Neural cell (in vitro differentiated cells): ENCODE measurements around the gene GNG12. TPM values are rescaled to one million over a fixed set of nuclear protein-coding genes. Genes with fewer than 3 reads are reported as not detected.

Experiments used
- H2AFZ ChIP-seq: fragments of 200-600, 300-800 bp; sonication (generic), shearing (Covaris generic); 2 replicates; pipeline ENCODE4 v1.6.0; 2014; ENCODE audit warnings: low read depth, mild to moderate bottlenecking, antibody characterized with exemption, low read length, moderate library complexity
- H3F3A ChIP-seq: fragments of 200-600 bp; shearing (Covaris generic); 2 replicates; pipeline ENCODE4 v1.6.1; 2016; ENCODE audit warnings: mild to moderate bottlenecking, moderate library complexity, mixed read lengths, antibody characterized with exemption, low read length; ENCODE audit not compliant: insufficient read depth, poor library complexity, severe bottlenecking
- H3K27ac ChIP-seq: fragments of 200-600, 300-800 bp; sonication (generic), shearing (Covaris generic); 2 replicates; pipeline ENCODE4 v1.5.1; 2014; ENCODE audit warnings: mild to moderate bottlenecking, low read length, moderate library complexity
- H3K27me3 ChIP-seq: fragments of 300-800, 200-600 bp; sonication (generic), shearing (Covaris generic); 2 replicates; pipeline ENCODE4 v1.6.0; 2014; ENCODE audit warnings: mild to moderate bottlenecking, low read depth, low read length, moderate library complexity; ENCODE audit not compliant: insufficient read depth
- H3K36me3 ChIP-seq: fragments of 300-800, 200-600 bp; sonication (generic), shearing (Covaris generic); 2 replicates; pipeline ENCODE4 v1.5.1; 2014; ENCODE audit warnings: mild to moderate bottlenecking, antibody characterized with exemption, low read length, moderate library complexity; ENCODE audit not compliant: insufficient read depth
- H3K4me2 ChIP-seq: fragments of 300-800, 200-600 bp; sonication (generic), shearing (Covaris generic); 2 replicates; pipeline ENCODE4 v1.6.0; 2014; ENCODE audit warnings: mild to moderate bottlenecking, low read length
- H3K4me3 ChIP-seq: fragments of 300-800, 200-600 bp; sonication (generic), shearing (Covaris generic); 2 replicates; pipeline ENCODE4 v1.5.1; 2014; ENCODE audit warnings: mild to moderate bottlenecking, low read length, moderate library complexity
- H3K79me2 ChIP-seq: fragments of 200-600 bp; shearing (Covaris generic); replicated peaks from 2 replicates; pipeline ENCODE4 v1.6.0; 2014; ENCODE audit warnings: mild to moderate bottlenecking, low read length, moderate library complexity; ENCODE audit not compliant: insufficient read depth
- H3K9ac ChIP-seq: fragments of 300-800, 200-600 bp; sonication (generic), shearing (Covaris generic); 2 replicates; pipeline ENCODE4 v1.6.1; 2016; ENCODE audit warnings: mild to moderate bottlenecking, low read length, mixed read lengths
- H3K9me2 ChIP-seq: fragments of 200-600 bp; shearing (Covaris generic); 2 replicates; pipeline ENCODE4 v1.6.1; 2016; ENCODE audit warnings: mild to moderate bottlenecking, low read length, mixed read lengths; ENCODE audit not compliant: insufficient read depth
- H3K9me3 ChIP-seq: fragments of 200-600, 300-800 bp; sonication (generic), shearing (Covaris generic); 2 replicates; pipeline ENCODE4 v1.6.1; 2016; ENCODE audit warnings: mild to moderate bottlenecking, mixed run types, low read length, moderate library complexity, mixed read lengths
- H4K20me1 ChIP-seq: fragments of 200-600 bp; shearing (Covaris generic); 2 replicates; pipeline ENCODE4 v1.6.1; 2016; ENCODE audit warnings: mild to moderate bottlenecking, mixed run types; ENCODE audit not compliant: insufficient read depth
- EP300 ChIP-seq: fragments of 450-650 bp; conservative IDR thresholded peaks from 2 replicates; pipeline ENCODE4 v1.6.1; 2014; ENCODE audit warnings: antibody characterized with exemption, mild to moderate bottlenecking, moderate library complexity; ENCODE audit not compliant: poor library complexity, severe bottlenecking
- EZH2 ChIP-seq: fragments of 200-600, 300-800 bp; shearing (Covaris generic), sonication (generic); IDR thresholded peaks from 2 replicates; pipeline ENCODE4 v1.6.1; 2014; ENCODE audit warnings: antibody characterized with exemption, low read length, borderline replicate concordance, mild to moderate bottlenecking; ENCODE audit not compliant: insufficient read depth, poor library complexity, severe bottlenecking
- MXI1 ChIP-seq: fragments of 450-650 bp; conservative IDR thresholded peaks from 2 replicates; pipeline ENCODE4 v1.6.1; 2014; ENCODE audit warnings: antibody characterized with exemption, mild to moderate bottlenecking; ENCODE audit not compliant: poor library complexity, severe bottlenecking
- POLR2AphosphoS5 ChIP-seq: IDR thresholded peaks from 2 replicates; pipeline ENCODE4 v1.6.1; 2012
- RAD21 ChIP-seq: fragments of 450-650 bp; conservative IDR thresholded peaks from 2 replicates; pipeline ENCODE4 v1.6.1; 2014; ENCODE audit warnings: antibody characterized with exemption, mild to moderate bottlenecking, moderate library complexity
- SMC3 ChIP-seq: fragments of 450-650 bp; conservative IDR thresholded peaks from 2 replicates; pipeline ENCODE4 v1.6.1; 2014; ENCODE audit warnings: antibody characterized with exemption, mild to moderate bottlenecking, moderate library complexity; ENCODE audit not compliant: poor library complexity
- TAF1 ChIP-seq: IDR thresholded peaks from 2 replicates; pipeline ENCODE4 v1.6.1; 2012; ENCODE audit warnings: low read depth
- polyA plus RNA-seq: library from polyadenylated mRNA; depleted of rRNA; stranded (reverse); fragments of >200 nt; gene quantifications from 2 replicates; pipeline ENCODE4 v1.2.3, GENCODE V29; 2014
- TF ChIP-seq, protein P1 (sequence below): fragments of 450-650 bp; IDR thresholded peaks from 2 replicates; pipeline ENCODE4 v1.5.1; 2014; ENCODE audit warnings: antibody characterized with exemption, mild to moderate bottlenecking, moderate library complexity; ENCODE audit not compliant: poor library complexity, severe bottlenecking
- TF ChIP-seq, protein P2 (sequence below): IDR thresholded peaks from 2 replicates; pipeline ENCODE4 v1.6.1; 2012; ENCODE audit warnings: borderline replicate concordance

Gene GNG12
- polyA plus RNA-seq, 1 donor from 2014 or later, result 0.35 TPM

DNA sequence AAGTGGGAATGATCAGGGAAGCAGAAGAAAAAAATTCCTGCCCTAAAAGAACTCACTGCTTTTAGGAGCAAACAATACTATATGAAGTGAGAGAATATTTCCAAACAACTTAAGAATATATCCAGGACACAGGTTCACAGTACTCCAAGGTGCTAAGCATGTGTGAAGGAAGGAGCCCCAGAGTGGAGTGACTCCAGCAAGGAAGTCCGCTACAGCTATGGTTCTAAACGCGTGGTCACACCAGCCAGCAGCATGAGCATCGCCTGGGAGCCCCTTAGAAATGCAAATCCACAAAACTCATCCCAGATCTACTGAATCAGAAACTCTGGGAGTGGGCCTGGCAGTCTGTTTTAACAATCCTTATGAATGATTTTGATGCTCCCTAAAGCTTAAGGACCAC lies 112.2 kb downstream of the GNG12 start:
- Histone ChIP-seq H3K4me3 (no peak overlapping the region), H3K27me3 (no peaks in the 10 kb centered on the region), H3K4me2 (no peak overlapping the region), H4K20me1 (no peaks in the 10 kb centered on the region), H3F3A (no peaks in the 10 kb centered on the region), H3K79me2 (no peaks in the 10 kb centered on the region), H2AFZ (no peak overlapping the region), H3K9me2 (no peaks in the 10 kb centered on the region), H3K9me3 (no peaks in the 10 kb centered on the region), H3K27ac (no peak overlapping the region), H3K36me3 (no peaks in the 10 kb centered on the region), H3K9ac (no peak overlapping the region)
- TF ChIP-seq TAF1 (no peak), EP300 (no peak), SMC3 (no peak), POLR2AphosphoS5 (no peak), RAD21 (no peak), MXI1 (no peak), EZH2 (no peak)
- TF ChIP-seq, protein P1, sequence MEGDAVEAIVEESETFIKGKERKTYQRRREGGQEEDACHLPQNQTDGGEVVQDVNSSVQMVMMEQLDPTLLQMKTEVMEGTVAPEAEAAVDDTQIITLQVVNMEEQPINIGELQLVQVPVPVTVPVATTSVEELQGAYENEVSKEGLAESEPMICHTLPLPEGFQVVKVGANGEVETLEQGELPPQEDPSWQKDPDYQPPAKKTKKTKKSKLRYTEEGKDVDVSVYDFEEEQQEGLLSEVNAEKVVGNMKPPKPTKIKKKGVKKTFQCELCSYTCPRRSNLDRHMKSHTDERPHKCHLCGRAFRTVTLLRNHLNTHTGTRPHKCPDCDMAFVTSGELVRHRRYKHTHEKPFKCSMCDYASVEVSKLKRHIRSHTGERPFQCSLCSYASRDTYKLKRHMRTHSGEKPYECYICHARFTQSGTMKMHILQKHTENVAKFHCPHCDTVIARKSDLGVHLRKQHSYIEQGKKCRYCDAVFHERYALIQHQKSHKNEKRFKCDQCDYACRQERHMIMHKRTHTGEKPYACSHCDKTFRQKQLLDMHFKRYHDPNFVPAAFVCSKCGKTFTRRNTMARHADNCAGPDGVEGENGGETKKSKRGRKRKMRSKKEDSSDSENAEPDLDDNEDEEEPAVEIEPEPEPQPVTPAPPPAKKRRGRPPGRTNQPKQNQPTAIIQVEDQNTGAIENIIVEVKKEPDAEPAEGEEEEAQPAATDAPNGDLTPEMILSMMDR, result no peak
- TF ChIP-seq, protein P2, sequence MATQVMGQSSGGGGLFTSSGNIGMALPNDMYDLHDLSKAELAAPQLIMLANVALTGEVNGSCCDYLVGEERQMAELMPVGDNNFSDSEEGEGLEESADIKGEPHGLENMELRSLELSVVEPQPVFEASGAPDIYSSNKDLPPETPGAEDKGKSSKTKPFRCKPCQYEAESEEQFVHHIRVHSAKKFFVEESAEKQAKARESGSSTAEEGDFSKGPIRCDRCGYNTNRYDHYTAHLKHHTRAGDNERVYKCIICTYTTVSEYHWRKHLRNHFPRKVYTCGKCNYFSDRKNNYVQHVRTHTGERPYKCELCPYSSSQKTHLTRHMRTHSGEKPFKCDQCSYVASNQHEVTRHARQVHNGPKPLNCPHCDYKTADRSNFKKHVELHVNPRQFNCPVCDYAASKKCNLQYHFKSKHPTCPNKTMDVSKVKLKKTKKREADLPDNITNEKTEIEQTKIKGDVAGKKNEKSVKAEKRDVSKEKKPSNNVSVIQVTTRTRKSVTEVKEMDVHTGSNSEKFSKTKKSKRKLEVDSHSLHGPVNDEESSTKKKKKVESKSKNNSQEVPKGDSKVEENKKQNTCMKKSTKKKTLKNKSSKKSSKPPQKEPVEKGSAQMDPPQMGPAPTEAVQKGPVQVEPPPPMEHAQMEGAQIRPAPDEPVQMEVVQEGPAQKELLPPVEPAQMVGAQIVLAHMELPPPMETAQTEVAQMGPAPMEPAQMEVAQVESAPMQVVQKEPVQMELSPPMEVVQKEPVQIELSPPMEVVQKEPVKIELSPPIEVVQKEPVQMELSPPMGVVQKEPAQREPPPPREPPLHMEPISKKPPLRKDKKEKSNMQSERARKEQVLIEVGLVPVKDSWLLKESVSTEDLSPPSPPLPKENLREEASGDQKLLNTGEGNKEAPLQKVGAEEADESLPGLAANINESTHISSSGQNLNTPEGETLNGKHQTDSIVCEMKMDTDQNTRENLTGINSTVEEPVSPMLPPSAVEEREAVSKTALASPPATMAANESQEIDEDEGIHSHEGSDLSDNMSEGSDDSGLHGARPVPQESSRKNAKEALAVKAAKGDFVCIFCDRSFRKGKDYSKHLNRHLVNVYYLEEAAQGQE, result no peak

DNA sequence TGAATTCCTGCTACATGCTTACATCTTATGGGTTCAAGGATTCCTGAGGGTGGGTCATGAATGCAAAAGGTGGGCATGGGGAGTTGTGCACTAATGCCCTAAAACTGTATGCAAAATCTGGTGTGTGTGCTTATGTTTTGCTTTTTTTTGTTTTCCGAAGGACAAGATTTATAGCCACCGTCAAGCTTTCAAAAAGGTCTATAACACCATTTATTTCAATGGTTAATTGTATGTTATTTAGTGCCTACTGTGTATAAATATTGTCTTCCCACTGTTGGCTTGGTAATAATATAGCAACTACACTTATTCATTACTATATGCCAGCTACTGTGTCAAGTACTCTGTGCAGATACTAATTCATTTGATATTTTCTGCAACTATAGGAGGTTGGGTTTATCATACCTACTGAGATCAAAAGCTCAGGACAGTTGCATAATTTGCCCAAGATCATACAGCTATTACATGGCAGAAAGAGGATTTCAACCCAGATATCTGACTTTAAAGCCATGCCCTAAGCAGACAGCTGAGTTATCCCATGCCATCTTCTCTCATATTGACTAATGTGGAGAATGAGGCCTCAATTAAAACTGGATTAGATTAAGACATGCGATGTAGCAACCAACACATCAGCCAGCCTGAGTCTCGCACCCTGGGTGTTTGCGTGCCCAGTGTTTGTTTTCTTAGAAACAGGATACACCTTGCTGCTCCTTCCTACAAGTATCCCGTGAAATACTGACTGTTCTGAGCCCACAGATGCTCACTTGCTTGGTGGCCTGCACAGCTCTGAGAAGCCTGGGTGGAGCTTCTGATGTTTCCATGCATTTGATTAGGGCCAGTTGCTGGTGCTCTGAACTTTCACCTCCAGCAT lies 113.7 kb downstream of the GNG12 start:
- no peak overlapping the region for H2AFZ ChIP-seq
- no peak overlapping the region for H3K27ac ChIP-seq
- TF ChIP-seq, protein P1, result no peak
- H3F3A ChIP-seq, result no peaks in the 10 kb centered on the region
- no peak overlapping the region for H3K9ac ChIP-seq
- H3K79me2 ChIP-seq, result no peaks in the 10 kb centered on the region
- H3K36me3 ChIP-seq, result no peaks in the 10 kb centered on the region
- H3K9me3 ChIP-seq, result no peaks in the 10 kb centered on the region
- H3K4me2 ChIP-seq, result no peak overlapping the region
- no peak overlapping the region for H3K4me3 ChIP-seq
- H4K20me1 ChIP-seq, result no peaks in the 10 kb centered on the region
- no peaks in the 10 kb centered on the region for H3K27me3 ChIP-seq
- H3K9me2 ChIP-seq, result no peaks in the 10 kb centered on the region
